Testis (tissue), 2 donors: Measurements from ENCODE around the gene UBE2E2.

ENCODE experiments used
- CTCF ChIP-seq, 3 experiments: fragments of 450-650 bp in 2 of 3; fragments of 200-600 bp in 1 of 3; sonication (generic) in 1 of 3; IDR thresholded peaks; one replicate each; pipeline ENCODE4 v1.5.1; 2016 to 2019; ENCODE audit warnings: antibody characterized with exemption in 3 of 3, mild to moderate bottlenecking in 2 of 3, moderate library complexity in 1 of 3
- POLR2A ChIP-seq: fragments of 450-650 bp; IDR thresholded peaks from one replicate; pipeline ENCODE4 v1.6.1; 2017; ENCODE audit warnings: antibody characterized with exemption, mild to moderate bottlenecking, moderate library complexity

- TF ChIP-seq CTCF (IDR thresholded peaks at IDR 0.05) (no peak), POLR2A (no peak)
Observed at GRCh38 chr3:23583980-23584740, 381.0 kb downstream of the UBE2E2 start.
